GM23248 (cell line): ENCODE data around the gene CNIH3. TPM values are rescaled to one million over a fixed set of nuclear protein-coding genes. Genes with fewer than 3 reads are reported as not detected.
A peak's percentile ranks its signal among the peaks of the same experiment; 100 is the strongest.

Source experiments
- DNase-seq: peaks from one replicate; pipeline ENCODE4 v3.0.0-alpha.2; 2015
- H2AFZ ChIP-seq: fragments of 200-600 bp; sonication (generic); 2 replicates; pipeline ENCODE4 v1.6.1; 2016; ENCODE audit warnings: antibody characterized with exemption
- H3F3A ChIP-seq: fragments of 200-600 bp; sonication (generic); 2 replicates; pipeline ENCODE4 v1.6.1; 2016; ENCODE audit warnings: mild to moderate bottlenecking, antibody characterized with exemption, mixed run types; ENCODE audit not compliant: insufficient read depth
- H3K27ac ChIP-seq: fragments of 200-600 bp; sonication (generic); 2 replicates; pipeline ENCODE4 v1.5.1; 2016; ENCODE audit warnings: mild to moderate bottlenecking
- H3K27me3 ChIP-seq: fragments of 200-600 bp; sonication (generic); replicated peaks from 2 replicates; pipeline ENCODE4 v1.6.1; 2016; ENCODE audit warnings: mild to moderate bottlenecking; ENCODE audit not compliant: insufficient read depth
- H3K36me3 ChIP-seq: fragments of 200-600 bp; sonication (generic); 2 replicates; pipeline ENCODE4 v1.6.1; 2016; ENCODE audit warnings: low read depth, mild to moderate bottlenecking
- H3K4me1 ChIP-seq: fragments of 200-600 bp; sonication (generic); 2 replicates; pipeline ENCODE4 v1.6.1; 2016; ENCODE audit warnings: mild to moderate bottlenecking; ENCODE audit not compliant: insufficient read depth
- H3K4me2 ChIP-seq: fragments of 200-600 bp; sonication (generic); one replicate; pipeline ENCODE4 v1.6.1; 2016; ENCODE audit warnings: mild to moderate bottlenecking; ENCODE audit not compliant: unreplicated experiment
- H3K4me3 ChIP-seq: fragments of 200-600 bp; sonication (generic); 2 replicates; pipeline ENCODE4 v1.5.1; 2016; ENCODE audit warnings: mild to moderate bottlenecking
- H3K79me2 ChIP-seq: fragments of 200-600 bp; sonication (generic); 2 replicates; pipeline ENCODE4 v1.6.1; 2016; ENCODE audit warnings: mild to moderate bottlenecking; ENCODE audit not compliant: insufficient read depth
- H3K9ac ChIP-seq: fragments of 200-600 bp; sonication (generic); 2 replicates; pipeline ENCODE4 v1.6.1; 2016; ENCODE audit warnings: mild to moderate bottlenecking
- H3K9me2 ChIP-seq: fragments of 200-600 bp; sonication (generic); 2 replicates; pipeline ENCODE4 v1.6.1; 2016; ENCODE audit warnings: mixed run types, mild to moderate bottlenecking, moderate library complexity; ENCODE audit not compliant: insufficient read depth
- H3K9me3 ChIP-seq: fragments of 200-600 bp; sonication (generic); one replicate; pipeline ENCODE4 v1.6.1; 2017; ENCODE audit warnings: low read depth
- H4K20me1 ChIP-seq: fragments of 200-600 bp; sonication (generic); 2 replicates; pipeline ENCODE4 v1.6.0; 2016; ENCODE audit not compliant: insufficient read depth
- EZH2 ChIP-seq: fragments of 200-600 bp; sonication (generic); IDR thresholded peaks from 2 replicates; pipeline ENCODE4 v1.6.1; 2018; ENCODE audit warnings: antibody characterized with exemption, mild to moderate bottlenecking; ENCODE audit not compliant: insufficient read depth, poor library complexity, severe bottlenecking
- EZH2phosphoT487 ChIP-seq: fragments of 200-600 bp; sonication (generic); IDR thresholded peaks from 2 replicates; pipeline ENCODE4 v1.6.1; 2018; ENCODE audit warnings: antibody characterized with exemption, moderate library complexity, mild to moderate bottlenecking, low read depth; ENCODE audit not compliant: insufficient read depth
- WGBS, 2 experiments: methylation state at CpG; one replicate each; pipeline ENCODE4 v1.1.6; 2015 to 2017; ENCODE audit warnings: low lambda C conversion rate in 2 of 2, low coverage in 1 of 2; ENCODE audit errors: missing lambda C conversion rate in 2 of 2; 5-methylcytosine and 5-hydroxymethylcytosine counted together
- in situ Hi-C: fragments of 300-500 bp; cut with MboI; formaldehyde crosslinking; loops from 2 replicates; pipeline ENCODE4 v1.15.0; 2020
- polyA plus RNA-seq: library from polyadenylated mRNA; unstranded; fragments of >200 nt; fragmentation: Nextera tagmentation; extraction: Ambion mirVana; gene quantifications from 2 replicates; pipeline ENCODE4 v1.2.1, GENCODE V29; 2016
- total RNA-seq: library from RNA; depleted of rRNA; stranded (reverse); fragments of >200 nt; shearing (Covaris generic); gene quantifications from 2 replicates; pipeline ENCODE4 v1.2.3, GENCODE V29; 2014

CNIH3 gene
- total and polyA plus RNA-seq, 2 experiments from 2014 or later: 4.7 to 6.4 TPM

GRCh38 chr1:224579526-224579925, 36.6 kb upstream of the CNIH3 start:
- Histone ChIP-seq H2AFZ (0 out of 2 replicates have a peak overlapping the region, but pooled peaks have one; percentile 6), H3K27ac (no peak overlapping the region), H3K36me3 (no peaks in the 10 kb centered on the region), H3K4me2 (no peak overlapping the region), H4K20me1 (no peaks in the 10 kb centered on the region), H3F3A (no peaks in the 10 kb centered on the region), H3K9me3 (no peaks in the 10 kb centered on the region), H3K9ac (no peak overlapping the region), H3K4me1 (no peaks in the 10 kb centered on the region), H3K27me3 (no peaks in the 10 kb centered on the region), H3K9me2 (no peaks in the 10 kb centered on the region), H3K4me3 (no peak overlapping the region), H3K79me2 (no peaks in the 10 kb centered on the region)
- TF ChIP-seq EZH2phosphoT487 (no peak), EZH2 (no peak)
- in situ Hi-C loops: no loop called here
- WGBS, 2 experiments: 39 to 67% methylated on average over 1 of the region's 1 CpG
- peak; percentile 19 for DNase-seq

GRCh38 chr1:224580006-224580405, 36.1 kb upstream of the CNIH3 start:
- H2AFZ ChIP-seq: 0 out of 2 replicates have a peak overlapping the region, but pooled peaks have one; percentile 6
- no peak for DNase-seq
- no peaks in the 10 kb centered on the region for H4K20me1 ChIP-seq
- H3K4me2 ChIP-seq: no peak overlapping the region
- no peak overlapping the region for H3K9ac ChIP-seq
- no peaks in the 10 kb centered on the region for H3K9me2 ChIP-seq
- no peak for TF ChIP-seq EZH2
- TF ChIP-seq EZH2phosphoT487: no peak
- H3K79me2 ChIP-seq: no peaks in the 10 kb centered on the region
- H3K4me3 ChIP-seq: no peak overlapping the region
- no peaks in the 10 kb centered on the region for H3F3A ChIP-seq
- H3K27me3 ChIP-seq: no peaks in the 10 kb centered on the region
- no peaks in the 10 kb centered on the region for H3K36me3 ChIP-seq
- in situ Hi-C loops: no loop called here
- no peaks in the 10 kb centered on the region for H3K4me1 ChIP-seq
- 85 to 86% methylated on average over 3 of the region's 3 CpGs for WGBS, 2 experiments
- H3K27ac ChIP-seq: no peak overlapping the region
- H3K9me3 ChIP-seq: no peaks in the 10 kb centered on the region

- DNase-seq: no peak
- TF ChIP-seq EZH2phosphoT487 (no peak), EZH2 (no peak)
Measured at GRCh38 chr1:224582041-224582440, 34.1 kb upstream of the CNIH3 start.

DNA sequence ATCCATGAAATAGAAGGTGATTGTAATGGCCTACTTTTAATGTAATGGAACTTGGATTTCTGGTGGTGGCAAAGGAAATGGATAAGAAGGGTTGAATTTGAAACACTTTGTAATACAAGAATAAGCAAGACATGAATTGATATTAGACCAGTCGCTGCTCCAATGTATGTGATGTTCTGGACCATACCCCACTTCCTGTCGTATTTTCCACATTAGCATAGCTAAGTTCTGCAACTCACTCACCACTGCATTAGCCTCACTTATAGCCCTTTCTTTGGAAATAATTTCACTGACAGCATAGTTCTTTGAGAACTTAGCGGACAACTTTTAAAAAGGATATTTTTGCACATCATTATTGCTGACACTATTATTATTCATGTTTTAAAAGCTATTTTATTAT, 32.3 kb upstream of the CNIH3 start:
- Histone ChIP-seq H3K9ac (no peak overlapping the region), H3K79me2 (no peaks in the 10 kb centered on the region), H3F3A (no peaks in the 10 kb centered on the region), H4K20me1 (no peaks in the 10 kb centered on the region), H2AFZ (no peak overlapping the region), H3K36me3 (no peaks in the 10 kb centered on the region), H3K9me2 (no peaks in the 10 kb centered on the region), H3K9me3 (no peaks in the 10 kb centered on the region), H3K27me3 (no peaks in the 10 kb centered on the region), H3K27ac (no peak overlapping the region), H3K4me1 (no peaks in the 10 kb centered on the region), H3K4me3 (no peak overlapping the region), H3K4me2 (no peak overlapping the region)
- 82 to 84% methylated on average over 3 of the region's 3 CpGs for WGBS, 2 experiments
- TF ChIP-seq EZH2phosphoT487 (no peak), EZH2 (no peak)
- in situ Hi-C loops: no loop called here
- DNase-seq: no peak

More at GRCh38 chr1:224582041-224582440, 34.1 kb upstream of the CNIH3 start:
- no peaks in the 10 kb centered on the region for H3K9me3 ChIP-seq
- no peak overlapping the region for H2AFZ ChIP-seq
- no peaks in the 10 kb centered on the region for H3K36me3 ChIP-seq
- in situ Hi-C loops: no loop called here
- H3K4me1 ChIP-seq: no peaks in the 10 kb centered on the region
- H3K4me2 ChIP-seq: no peak overlapping the region
- no peaks in the 10 kb centered on the region for H3K9me2 ChIP-seq
- WGBS, 2 experiments: 47 to 69% methylated on average over 1 of the region's 1 CpG
- H3K27ac ChIP-seq: no peak overlapping the region
- H3K9ac ChIP-seq: no peak overlapping the region
- no peaks in the 10 kb centered on the region for H3F3A ChIP-seq
- H3K79me2 ChIP-seq: no peaks in the 10 kb centered on the region
- no peaks in the 10 kb centered on the region for H4K20me1 ChIP-seq
- no peak overlapping the region for H3K4me3 ChIP-seq
- H3K27me3 ChIP-seq: no peaks in the 10 kb centered on the region

DNA sequence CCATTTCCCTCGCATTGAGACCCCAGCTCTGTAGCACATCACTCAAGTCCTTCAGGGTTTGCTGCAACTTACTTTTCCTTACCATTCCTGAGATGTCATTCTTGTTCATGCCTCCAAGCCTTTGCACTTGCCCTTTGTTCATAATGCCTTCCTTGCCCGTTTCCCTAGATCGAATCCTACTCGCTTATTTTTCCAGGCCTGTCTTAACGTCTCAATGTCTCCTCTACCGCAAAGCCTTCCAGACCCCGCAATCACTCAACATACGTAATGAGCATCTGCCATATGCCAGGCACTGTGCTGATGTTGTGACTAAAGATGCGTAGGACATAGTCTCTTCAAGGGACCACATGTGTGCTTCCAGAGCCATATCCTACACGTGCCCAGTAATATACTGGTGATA, 31.1 kb upstream of the CNIH3 start:
- H4K20me1 ChIP-seq: no peaks in the 10 kb centered on the region
- no peaks in the 10 kb centered on the region for H3F3A ChIP-seq
- H3K4me1 ChIP-seq: no peaks in the 10 kb centered on the region
- H3K9me2 ChIP-seq: no peaks in the 10 kb centered on the region
- 89 to 90% methylated on average over 10 of the region's 10 CpGs for WGBS, 2 experiments
- H3K27me3 ChIP-seq: no peaks in the 10 kb centered on the region
- no peaks in the 10 kb centered on the region for H3K36me3 ChIP-seq
- H3K4me3 ChIP-seq: no peak overlapping the region
- H3K9me3 ChIP-seq: no peaks in the 10 kb centered on the region
- H3K9ac ChIP-seq: no peak overlapping the region
- H3K4me2 ChIP-seq: no peak overlapping the region
- no peak overlapping the region for H3K27ac ChIP-seq
- TF ChIP-seq EZH2phosphoT487 (no peak), EZH2 (no peak)
- no peak overlapping the region for H2AFZ ChIP-seq
- no peaks in the 10 kb centered on the region for H3K79me2 ChIP-seq
- DNase-seq: no peak
- in situ Hi-C loops: no loop called here
